IgD-negative memory B cell (primary cell): ENCODE results near the gene KIF2C. TPM values are rescaled to one million over a fixed set of nuclear protein-coding genes. Genes with fewer than 3 reads are reported as not detected.
"Not testable (repeated sequence)": the region's sequence is repeated elsewhere in the genome, so short reads cannot be mapped to it uniquely, and the experiment has no call there.

Experiments used
- H3K27ac Mint-ChIP-seq, 3 donors: one replicate each; pipeline ENCODE4 v1.8.0; 2020 to 2022; ENCODE audit warnings: mild to moderate bottlenecking in 3 of 3, mixed read lengths in 3 of 3, moderate library complexity in 1 of 3
- H3K27me3 Mint-ChIP-seq: one replicate; pipeline ENCODE4 v1.8.0; 2021; ENCODE audit warnings: mixed read lengths
- H3K36me3 Mint-ChIP-seq: one replicate; pipeline ENCODE4 v1.8.0; 2020; ENCODE audit warnings: mild to moderate bottlenecking, mixed read lengths
- H3K4me1 Mint-ChIP-seq, 3 donors: one replicate each; pipeline ENCODE4 v1.8.0; 2020 to 2022; ENCODE audit warnings: mixed read lengths in 3 of 3, mild to moderate bottlenecking in 1 of 3
- H3K4me3 Mint-ChIP-seq, 4 donors: one replicate each; pipeline ENCODE4 v1.8.0; 2020 to 2022; ENCODE audit warnings: mild to moderate bottlenecking in 4 of 4, mixed read lengths in 4 of 4, moderate library complexity in 3 of 4
- H3K9me3 Mint-ChIP-seq, 3 donors: one replicate each; pipeline ENCODE4 v1.8.0; 2020 to 2021; ENCODE audit warnings: mixed read lengths in 3 of 3, mild to moderate bottlenecking in 1 of 3
- polyA plus RNA-seq: library from polyadenylated mRNA; unstranded; fragments of 300-500 nt; fragmentation: Illumina TruSeq; gene quantifications from one replicate; pipeline ENCODE4 v1.2.3, GENCODE V29; 2021

Gene KIF2C
- polyA plus RNA-seq, 1 donor from 2014 or later, result 0.39 TPM

DNA sequence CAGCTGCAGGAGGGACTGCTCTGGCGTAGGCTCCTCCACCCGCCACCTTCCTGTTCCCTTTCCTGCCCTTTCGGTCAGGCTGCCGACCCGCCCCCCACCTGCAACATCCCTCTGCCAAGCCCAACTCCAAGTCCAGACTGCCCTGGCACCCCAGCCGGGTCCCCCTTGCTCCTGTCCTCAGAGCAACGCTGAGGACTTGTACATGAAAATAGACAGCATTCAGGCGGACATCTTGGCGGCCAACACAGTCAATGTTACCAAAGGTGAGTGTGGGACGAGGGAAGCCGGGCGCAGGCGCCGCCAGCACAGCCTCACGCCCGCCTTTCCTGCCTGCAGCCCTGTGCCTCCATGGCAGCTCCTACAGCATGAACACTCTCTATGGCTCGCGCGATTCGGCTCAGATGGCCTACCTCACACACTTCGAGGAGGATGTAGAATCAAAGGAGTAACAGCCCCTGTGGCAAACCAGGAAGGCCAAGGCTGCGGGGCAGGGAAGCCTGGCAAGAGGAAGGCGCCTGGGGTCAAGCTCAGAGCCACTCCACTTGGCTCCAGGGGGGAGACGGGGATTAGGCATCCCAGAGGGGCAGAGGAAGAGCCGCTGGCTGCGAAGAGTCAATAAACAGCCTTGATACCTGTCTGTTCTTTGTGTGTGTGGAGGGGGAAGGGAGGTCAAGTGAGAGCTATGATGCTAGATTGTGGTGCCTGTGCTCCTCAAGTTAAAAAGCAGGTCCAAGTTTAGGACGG, 14.5 kb upstream of the KIF2C start:
- Mint-ChIP-seq H3K9me3 (no peaks in the 10 kb centered on the region), H3K36me3 (no peaks in the 10 kb centered on the region), H3K27ac (peak overlapping the region; percentile 16 to 66 (median 63)), H3K27me3 (no peaks in the 10 kb centered on the region), H3K4me1 (peaks cover 28 to 44% (median 36%) of the 10 kb centered on the region in 3 donors), H3K4me3 (peak overlapping the region in 2 of 4 donors; percentile 36 to 87)

DNA sequence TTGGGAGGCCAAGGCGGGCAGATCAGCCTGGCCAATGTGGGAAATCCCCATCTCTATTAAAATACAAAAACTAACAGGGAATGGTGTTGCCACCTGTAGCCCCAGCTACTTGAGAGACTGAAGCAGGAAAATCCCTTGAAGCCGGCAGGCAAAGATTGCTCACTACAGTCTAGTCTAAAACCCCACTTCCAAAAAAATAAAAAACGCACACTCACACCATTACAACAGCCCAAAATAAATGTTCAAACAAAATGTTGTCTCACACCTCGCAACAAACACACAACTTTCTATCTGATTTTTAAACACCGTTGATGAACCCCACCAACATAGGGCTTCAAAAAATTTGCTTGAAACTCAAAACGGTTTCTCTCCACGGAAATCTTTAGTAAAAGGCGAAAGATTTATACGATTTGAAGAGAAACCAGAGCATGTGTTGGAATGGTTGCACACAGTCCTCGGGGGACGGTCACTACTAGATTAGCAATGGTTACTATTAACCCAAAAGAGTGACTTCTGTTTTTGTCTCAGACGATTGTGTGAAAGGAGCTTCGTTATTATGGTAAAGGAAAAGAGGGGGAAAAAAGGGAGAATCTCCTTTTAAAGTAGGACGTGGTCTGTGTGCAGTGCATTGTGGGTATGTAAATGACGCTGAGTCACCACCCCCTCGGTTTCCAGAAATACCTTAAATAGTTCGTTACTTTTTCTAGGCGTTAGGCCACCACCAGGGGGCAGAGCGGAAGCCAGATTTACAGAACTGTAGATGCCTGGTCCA, 8.7 kb upstream of the KIF2C start, which contains the start of gene RNU5D-1:
Gene RNU5D-1 (minus strand): TSS at position 430 of the 772 bp plus-strand sequence.
- H3K27ac Mint-ChIP-seq, result peak within 1 kb of the TSS; percentile 97 to 100 (median 100)
- no peaks in the 10 kb centered on the region for H3K36me3 Mint-ChIP-seq
- peak within 1 kb of the TSS; percentile 78 to 87 (median 82) for H3K4me3 Mint-ChIP-seq
- no peaks in the 10 kb centered on the region for H3K9me3 Mint-ChIP-seq
- H3K27me3 Mint-ChIP-seq, result no peaks in the 10 kb centered on the region
- peaks cover 12 to 22% (median 17%) of the 10 kb centered on the region in 3 donors for H3K4me1 Mint-ChIP-seq

DNA sequence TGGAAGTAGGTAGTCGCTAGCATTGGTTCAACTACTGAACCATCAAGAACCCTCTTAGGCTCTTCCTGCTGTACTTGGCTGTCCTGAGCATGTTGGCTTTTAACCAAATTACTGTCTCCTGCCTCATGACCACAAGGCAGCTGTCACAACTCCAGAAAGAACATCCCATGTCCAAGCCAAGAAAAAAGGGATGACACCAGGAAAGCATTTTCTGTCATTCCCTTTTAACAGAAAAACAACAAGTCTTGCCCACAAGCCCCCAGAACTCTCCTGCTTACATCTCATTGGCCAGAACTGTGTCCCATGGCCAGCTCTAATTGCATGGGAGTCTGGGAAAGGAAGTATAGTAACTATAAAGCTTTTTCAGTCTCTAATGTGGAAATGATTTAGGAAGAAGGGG, 6.3 kb upstream of the KIF2C start:
- H3K36me3 Mint-ChIP-seq, result no peaks in the 10 kb centered on the region
- peaks cover 12 to 19% (median 13%) of the 10 kb centered on the region in 3 donors for H3K4me1 Mint-ChIP-seq
- H3K27me3 Mint-ChIP-seq, result no peaks in the 10 kb centered on the region
- H3K27ac Mint-ChIP-seq, result peak overlapping the region in 1 of 3 donors; percentile 25
- H3K4me3 Mint-ChIP-seq, result peak overlapping the region in 1 of 4 donors; percentile 20
- no peaks in the 10 kb centered on the region for H3K9me3 Mint-ChIP-seq

DNA sequence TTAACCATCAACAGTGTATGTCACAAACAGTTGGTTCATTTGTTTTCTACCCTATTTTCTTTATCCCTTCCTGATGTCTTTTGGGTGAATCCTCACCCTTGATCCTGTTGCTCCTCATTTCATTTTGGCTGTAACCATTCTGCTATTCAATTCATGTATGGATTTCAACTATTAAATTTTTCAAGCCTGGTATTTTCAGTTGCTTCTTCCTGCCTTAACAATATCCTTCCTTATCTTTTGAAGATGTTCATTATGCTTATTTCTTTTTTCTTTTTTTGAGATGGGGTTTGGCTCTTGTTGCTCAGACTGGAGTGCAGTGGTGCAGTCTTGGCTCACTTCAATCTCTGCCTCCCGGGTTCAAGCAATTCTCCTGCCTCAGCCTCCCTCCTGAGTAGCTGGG, 5.9 kb upstream of the KIF2C start:
- peaks cover 12 to 19% (median 13%) of the 10 kb centered on the region in 3 donors for H3K4me1 Mint-ChIP-seq
- H3K27ac Mint-ChIP-seq, result peak overlapping the region in 1 of 3 donors; percentile 25
- peak overlapping the region in 1 of 4 donors; percentile 20 for H3K4me3 Mint-ChIP-seq

DNA sequence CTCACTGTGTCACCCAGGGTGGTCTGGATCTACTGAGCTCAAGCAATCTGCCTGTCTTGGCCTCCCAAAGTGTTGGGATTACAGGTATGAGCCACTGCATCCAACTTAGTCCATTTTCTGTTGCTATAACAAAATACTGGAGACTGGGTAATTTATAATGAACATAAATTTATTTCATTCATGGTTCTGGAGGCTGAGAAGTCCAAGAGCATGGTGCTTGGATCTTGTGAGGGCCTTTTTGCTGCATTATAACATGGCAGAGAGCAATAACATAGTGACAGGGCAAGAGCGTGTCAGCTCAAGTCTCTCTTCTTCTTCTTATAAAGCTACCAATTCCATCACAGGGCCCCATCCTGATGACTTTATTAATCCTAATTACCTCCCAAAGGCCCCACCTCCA, 3.6 kb upstream of the KIF2C start:
- Mint-ChIP-seq H3K36me3 (no peaks in the 10 kb centered on the region), H3K27me3 (no peaks in the 10 kb centered on the region), H3K4me1 (peaks cover 10 to 20% (median 14%) of the 10 kb centered on the region in 3 donors), H3K27ac (no peak overlapping the region), H3K9me3 (no peaks in the 10 kb centered on the region), H3K4me3 (peak overlapping the region in 1 of 4 donors; percentile 55)

More for the DNA sequence above, 5.9 kb upstream of the KIF2C start:
- Mint-ChIP-seq H3K9me3 (no peaks in the 10 kb centered on the region), H3K27me3 (no peaks in the 10 kb centered on the region), H3K36me3 (no peaks in the 10 kb centered on the region)

DNA sequence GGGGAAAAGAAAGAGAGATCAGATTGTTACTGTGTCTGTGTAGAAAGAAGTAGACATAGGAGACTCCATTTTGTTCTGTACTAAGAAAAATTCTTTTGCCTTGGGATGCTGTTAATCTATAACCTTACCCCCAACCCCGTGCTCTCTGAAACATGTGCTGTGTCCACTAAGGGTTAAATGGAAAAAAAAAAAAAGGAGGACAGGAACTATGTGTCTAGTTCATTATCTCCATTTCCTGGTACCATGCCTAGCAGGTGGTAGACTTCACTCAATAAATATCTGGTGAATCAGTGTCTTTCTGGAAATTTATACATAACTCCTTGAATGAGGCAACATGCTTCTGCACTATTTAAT, 707 bp upstream of the KIF2C start:
- H3K9me3 Mint-ChIP-seq, H3K36me3 Mint-ChIP-seq, H3K27me3 Mint-ChIP-seq: not testable (repeated sequence)
- Mint-ChIP-seq H3K4me1 (peaks cover 7 to 17% (median 8%) of the 10 kb centered on the region in 3 donors), H3K27ac (peak overlapping the region; percentile 84 to 98 (median 96)), H3K4me3 (peak overlapping the region; percentile 92 to 99 (median 96))

DNA sequence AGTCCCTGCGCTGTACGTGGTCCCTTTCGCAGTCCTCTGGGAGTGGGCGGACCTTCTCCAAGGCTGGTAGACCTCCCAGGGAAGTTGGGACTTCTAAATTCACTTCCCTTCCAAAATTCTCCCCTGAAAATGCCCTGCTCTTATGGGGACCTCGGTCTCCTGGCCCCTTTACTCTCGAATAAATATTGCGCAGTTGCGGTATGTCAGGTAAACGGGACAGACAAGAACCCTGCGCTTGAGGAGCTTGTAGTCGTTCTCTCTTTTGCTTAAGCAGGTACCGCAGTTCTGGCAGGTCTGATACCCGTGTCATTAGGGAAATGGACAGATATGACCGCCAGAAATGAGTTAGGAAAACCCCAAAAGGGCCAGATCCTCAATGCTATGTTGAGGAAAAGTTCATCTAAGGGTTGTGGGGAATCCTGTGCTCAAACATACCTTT, 561 bp downstream of the KIF2C start:
- no peaks in the 10 kb centered on the region for H3K27me3 Mint-ChIP-seq
- H3K9me3 Mint-ChIP-seq, result no peaks in the 10 kb centered on the region
- peak overlapping the region; percentile 84 to 98 (median 96) for H3K27ac Mint-ChIP-seq
- no peaks in the 10 kb centered on the region for H3K36me3 Mint-ChIP-seq
- H3K4me3 Mint-ChIP-seq, result peak overlapping the region; percentile 92 to 99 (median 96)
- peaks cover 7 to 17% (median 8%) of the 10 kb centered on the region in 3 donors for H3K4me1 Mint-ChIP-seq

DNA sequence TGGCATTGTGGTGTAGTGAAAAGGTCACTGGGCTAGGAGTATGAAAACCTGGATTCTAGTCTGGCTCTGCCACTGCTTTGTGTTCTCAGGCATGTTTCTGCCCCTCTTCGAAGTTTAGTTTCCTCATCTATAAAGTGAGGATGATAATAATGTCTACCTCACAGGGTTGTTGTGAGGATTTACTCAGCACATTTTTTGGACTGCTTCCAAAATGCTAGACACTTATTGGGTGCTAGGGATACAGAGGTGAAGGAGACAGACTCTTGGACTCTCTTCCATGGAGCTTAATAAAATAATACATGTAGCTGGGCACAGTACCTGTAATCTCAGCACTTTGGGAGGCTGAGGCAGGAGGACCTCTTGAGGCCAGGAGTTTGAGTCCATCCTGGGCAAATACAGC, 3.6 kb downstream of the KIF2C start:
- peak overlapping the region in 1 of 4 donors; percentile 50 for H3K4me3 Mint-ChIP-seq
- H3K27ac Mint-ChIP-seq, result no peak overlapping the region
- no peaks in the 10 kb centered on the region for H3K36me3 Mint-ChIP-seq
- H3K27me3 Mint-ChIP-seq, result no peaks in the 10 kb centered on the region
- H3K4me1 Mint-ChIP-seq, result peaks cover 7 to 17% (median 8%) of the 10 kb centered on the region in 3 donors
- no peaks in the 10 kb centered on the region for H3K9me3 Mint-ChIP-seq

DNA sequence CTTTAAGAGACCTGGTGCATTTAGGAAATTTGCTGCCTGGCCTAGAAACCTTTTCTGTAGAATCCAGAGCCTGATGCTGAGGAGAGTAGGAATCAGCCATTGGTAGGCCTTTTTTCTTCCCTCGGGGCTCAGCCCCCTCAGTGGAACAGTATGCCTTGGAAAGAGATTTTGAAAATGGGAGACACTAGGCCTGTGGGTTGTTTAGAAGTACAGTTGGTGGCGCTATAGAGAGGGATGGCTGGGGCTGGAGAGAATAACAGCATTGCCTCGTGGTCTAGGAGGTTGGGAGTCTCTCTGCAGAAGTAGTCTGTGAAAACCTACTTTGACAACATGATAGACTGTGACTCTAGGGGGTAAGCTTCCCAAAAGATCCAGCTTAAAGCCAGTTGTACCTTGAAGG, 8.2 kb downstream of the KIF2C start:
- Mint-ChIP-seq H3K27me3 (no peaks in the 10 kb centered on the region), H3K27ac (no peak overlapping the region), H3K4me3 (peak overlapping the region in 1 of 4 donors; percentile 10), H3K9me3 (no peaks in the 10 kb centered on the region), H3K4me1 (peaks cover 1 to 7% (median 2%) of the 10 kb centered on the region in 3 donors), H3K36me3 (no peaks in the 10 kb centered on the region)

DNA sequence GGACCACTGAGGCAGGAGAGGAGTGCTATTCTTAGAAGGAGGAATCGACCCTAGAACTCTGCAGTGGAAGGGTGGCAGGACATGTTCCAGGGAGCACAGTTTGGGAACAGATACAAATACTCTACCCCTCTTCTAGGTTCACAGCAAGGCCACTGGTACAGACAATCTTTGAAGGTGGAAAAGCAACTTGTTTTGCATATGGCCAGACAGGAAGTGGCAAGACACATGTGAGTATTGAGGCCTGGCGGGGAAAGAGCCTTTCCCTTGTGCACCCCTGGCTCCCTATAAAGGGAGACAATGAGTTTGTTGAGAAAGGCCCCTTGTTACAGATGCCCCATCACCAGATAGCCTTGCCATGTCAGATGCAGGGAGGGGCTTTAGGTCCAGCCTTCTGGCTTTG, 17.8 kb downstream of the KIF2C start:
- H3K4me1 Mint-ChIP-seq, result peaks cover 14 to 24% (median 16%) of the 10 kb centered on the region in 3 donors
- H3K4me3 Mint-ChIP-seq, result peak overlapping the region in 2 of 4 donors; percentile 8 to 51
- peak overlapping the region in 1 of 3 donors; percentile 63 for H3K27ac Mint-ChIP-seq
- H3K27me3 Mint-ChIP-seq, result no peaks in the 10 kb centered on the region
- H3K9me3 Mint-ChIP-seq, result no peaks in the 10 kb centered on the region
- H3K36me3 Mint-ChIP-seq, result no peaks in the 10 kb centered on the region

DNA sequence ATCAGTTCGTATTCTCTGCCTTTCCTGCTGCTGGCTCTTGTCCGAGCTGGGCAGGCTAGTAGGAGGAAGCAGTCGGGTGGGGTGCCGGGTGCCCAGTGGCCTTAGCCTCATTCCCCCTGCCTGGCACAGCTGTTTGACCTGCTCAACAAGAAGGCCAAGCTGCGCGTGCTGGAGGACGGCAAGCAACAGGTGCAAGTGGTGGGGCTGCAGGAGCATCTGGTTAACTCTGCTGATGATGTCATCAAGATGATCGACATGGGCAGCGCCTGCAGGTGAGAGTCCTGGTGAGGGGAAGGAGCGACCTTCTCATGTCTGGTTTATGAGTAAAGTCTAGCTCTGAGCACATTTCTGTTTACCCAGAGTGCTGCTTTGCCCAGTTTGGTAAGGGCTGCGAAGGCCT, 19.4 kb downstream of the KIF2C start:
- no peaks in the 10 kb centered on the region for H3K27me3 Mint-ChIP-seq
- peaks cover 10 to 18% (median 12%) of the 10 kb centered on the region in 3 donors for H3K4me1 Mint-ChIP-seq
- H3K36me3 Mint-ChIP-seq, result peaks cover 2% of the 10 kb centered on the region
- peaks cover 0 to 1% (median 0%) of the 10 kb centered on the region in 3 donors for H3K9me3 Mint-ChIP-seq
- H3K4me3 Mint-ChIP-seq, result no peak overlapping the region
- peak overlapping the region in 1 of 3 donors; percentile 53 for H3K27ac Mint-ChIP-seq

DNA sequence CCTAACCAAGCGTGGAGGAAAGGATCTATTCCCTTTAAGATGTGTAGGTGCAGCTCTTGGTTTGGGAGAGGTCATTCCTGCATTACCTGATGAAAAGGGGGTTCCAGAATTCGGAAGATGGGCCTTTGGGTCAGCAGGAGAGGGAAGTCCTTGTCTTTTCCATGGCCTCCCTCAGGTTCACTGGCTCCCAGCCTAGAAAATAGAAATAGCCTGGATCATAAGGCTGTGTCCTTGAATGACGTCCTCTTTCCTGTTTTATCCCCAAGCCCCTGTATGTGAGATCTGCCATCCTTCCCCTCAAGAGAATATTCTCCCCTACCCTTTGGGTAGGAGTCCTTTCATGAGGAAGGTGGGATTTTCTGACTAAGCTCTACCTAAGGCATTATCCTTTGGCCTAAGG, 21.2 kb downstream of the KIF2C start:
- Mint-ChIP-seq H3K36me3 (peaks cover 2% of the 10 kb centered on the region), H3K27me3 (no peaks in the 10 kb centered on the region), H3K4me3 (no peak overlapping the region), H3K4me1 (peaks cover 10 to 14% (median 12%) of the 10 kb centered on the region in 3 donors), H3K9me3 (peaks cover 0 to 1% (median 0%) of the 10 kb centered on the region in 3 donors), H3K27ac (no peak overlapping the region)

DNA sequence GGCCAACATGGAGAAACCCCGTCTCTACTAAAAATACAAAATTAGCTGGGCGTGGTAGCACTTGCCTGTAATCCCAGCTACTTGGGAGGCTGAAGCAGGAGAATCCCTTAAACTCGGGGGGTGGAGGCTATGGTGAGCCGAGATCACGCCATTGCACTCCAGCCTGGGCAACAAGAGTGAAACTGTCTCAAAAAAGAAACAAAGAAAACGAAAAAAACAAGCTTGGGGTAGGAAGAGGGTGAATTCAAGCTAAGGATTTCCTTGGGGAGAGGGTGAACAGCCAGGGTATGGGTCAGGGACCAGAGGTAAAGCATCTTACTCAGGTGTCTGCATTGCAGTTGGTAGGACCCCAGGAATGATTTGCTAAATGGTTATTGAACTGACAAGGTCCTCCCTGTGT, 26.8 kb downstream of the KIF2C start:
- not testable (repeated sequence) for H3K4me1 Mint-ChIP-seq, H3K36me3 Mint-ChIP-seq, H3K9me3 Mint-ChIP-seq, H3K27me3 Mint-ChIP-seq, H3K27ac Mint-ChIP-seq, H3K4me3 Mint-ChIP-seq

DNA sequence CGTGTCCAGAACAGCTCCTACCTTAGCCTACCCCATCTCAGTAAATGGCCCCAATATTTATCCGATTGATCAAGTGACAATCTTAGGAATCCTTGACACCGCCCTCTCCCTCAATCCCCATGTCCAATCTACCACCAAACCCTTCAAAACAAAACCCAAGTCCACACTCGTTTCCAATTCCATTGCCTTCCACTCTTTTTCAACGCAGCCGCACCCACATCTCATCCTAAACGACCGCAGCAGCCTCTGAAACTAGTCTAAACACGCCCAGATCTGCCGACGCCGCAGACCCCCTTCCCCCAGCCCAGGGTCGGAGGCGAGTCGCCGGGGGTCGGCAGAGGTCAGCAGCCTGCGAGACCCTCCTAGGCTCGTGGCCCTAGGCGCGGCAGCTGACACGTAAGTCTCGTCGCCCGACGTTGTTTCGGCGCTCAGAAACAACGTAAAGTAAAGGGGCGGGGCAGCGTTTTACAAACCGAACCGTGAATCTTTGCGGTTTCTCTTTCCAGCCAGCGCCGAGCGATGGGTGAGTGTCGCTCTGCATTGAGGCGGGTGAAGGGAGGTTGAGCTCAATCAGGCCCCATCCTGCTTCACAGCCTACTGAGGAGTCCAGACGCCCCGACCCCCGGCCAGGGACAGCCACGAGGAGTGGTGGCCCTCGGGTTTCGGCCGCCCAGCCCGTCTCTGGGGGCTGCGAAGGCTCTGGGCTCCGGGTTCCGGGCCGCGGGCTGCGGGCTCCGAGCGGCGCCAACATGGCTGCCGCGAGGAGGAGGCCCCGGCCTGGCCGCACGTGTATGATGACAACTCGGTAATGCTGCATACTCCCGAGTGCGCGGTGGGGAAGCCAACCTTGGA, 35.7 kb downstream of the KIF2C start, which contains the start of gene RPS8:
Gene RPS8 (plus strand): TSS at position 463 of the 852 bp plus-strand sequence. CDS start 57 bp downstream, at position 520.
- Mint-ChIP-seq H3K27me3 (no peaks in the 10 kb centered on the region), H3K4me3 (peak within 1 kb of the TSS; percentile 94 to 97 (median 96)), H3K4me1 (peaks cover 14 to 17% (median 16%) of the 10 kb centered on the region in 3 donors), H3K27ac (peak within 1 kb of the TSS; percentile 82 to 97 (median 86)), H3K36me3 (peaks cover 7% of the 10 kb centered on the region), H3K9me3 (no peaks in the 10 kb centered on the region)
